ENCODE results near the gene OR51B4. TPM values are rescaled to one million over a fixed set of nuclear protein-coding genes. Genes with fewer than 3 reads are reported as not detected.

The OR51B4 gene
- total and polyA plus RNA-seq, 2 of the 13 experiments (the other 11 are each of a cell fraction or from before 2014, with no cell fraction given): 0.11 to 0.33 TPM

- no TSS peak for BruUV-seq (replicated peaks)
- Histone ChIP-seq H3K4me1 (ENCODE audit: insufficient read depth, low read length) (no peaks in the 10 kb centered on the region), H4K20me1 (ENCODE audit: insufficient read depth, low read length) (no peaks in the 10 kb centered on the region), H3K4me3 (replicated peaks in 1 of 3; ENCODE audit: insufficient read depth in 1 of 3, low read depth in 2 of 3, low read length in 3 of 3) (no peak overlapping the region), H2AFZ (ENCODE audit: low read length) (no peak overlapping the region), H3K9me3 (ENCODE audit: low read length) (no peaks in the 10 kb centered on the region), H3K27me3 (ENCODE audit: control insufficient read depth in 1 of 2, insufficient read depth in 2 of 2, low read length in 2 of 2) (no peaks in the 10 kb centered on the region), H3K79me2 (ENCODE audit: insufficient read depth, low read length) (no peaks in the 10 kb centered on the region), H3K4me2 (ENCODE audit: low read depth, low read length) (no peak overlapping the region), H3K9ac (ENCODE audit: insufficient read depth, low read depth, low read length) (no peak overlapping the region), H3K27ac (ENCODE audit: extremely low read length, insufficient read depth, low read length) (no peak overlapping the region), H3K36me3 (replicated peaks in 1 of 2; ENCODE audit: control insufficient read depth in 1 of 2, insufficient read depth in 2 of 2, low read length in 2 of 2) (no peaks in the 10 kb centered on the region)
- ChIA-PET CTCF (ENCODE audit: low intra/inter-chr PET ratio, low total read pairs) (no interaction called here), POLR2A (no interaction called here)
- FAIRE-seq (no peak), DNase-seq (ENCODE audit: low spot score) (no peak), ATAC-seq (no peak)
- TF ChIP-seq EED (CRISPR knock-in tag; IDR thresholded peaks at IDR 0.05) (no peak), AKNA (CRISPR knock-in tag; IDR thresholded peaks at IDR 0.05; ENCODE audit: borderline replicate concordance) (no peak), BHLHE40 (IDR thresholded peaks at IDR 0.05; ENCODE audit: low read length) (no peak), ZNF883 (CRISPR knock-in tag; IDR thresholded peaks at IDR 0.05; ENCODE audit: not compliant biosample characterization) (no peak), CREM (IDR thresholded peaks at IDR 0.05) (no peak), CREM (CRISPR knock-in tag; IDR thresholded peaks at IDR 0.05) (no peak), GPN1 (CRISPR knock-in tag; IDR thresholded peaks at IDR 0.05; ENCODE audit: borderline replicate concordance) (no peak), TOE1 (CRISPR knock-in tag; IDR thresholded peaks at IDR 0.05) (no peak)
- TF ChIP-seq, protein P1, sequence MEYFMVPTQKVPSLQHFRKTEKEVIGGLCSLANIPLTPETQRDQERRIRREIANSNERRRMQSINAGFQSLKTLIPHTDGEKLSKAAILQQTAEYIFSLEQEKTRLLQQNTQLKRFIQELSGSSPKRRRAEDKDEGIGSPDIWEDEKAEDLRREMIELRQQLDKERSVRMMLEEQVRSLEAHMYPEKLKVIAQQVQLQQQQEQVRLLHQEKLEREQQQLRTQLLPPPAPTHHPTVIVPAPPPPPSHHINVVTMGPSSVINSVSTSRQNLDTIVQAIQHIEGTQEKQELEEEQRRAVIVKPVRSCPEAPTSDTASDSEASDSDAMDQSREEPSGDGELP (IDR thresholded peaks at IDR 0.05; ENCODE audit: borderline replicate concordance, low read depth): no peak
- TF ChIP-seq, protein P2, sequence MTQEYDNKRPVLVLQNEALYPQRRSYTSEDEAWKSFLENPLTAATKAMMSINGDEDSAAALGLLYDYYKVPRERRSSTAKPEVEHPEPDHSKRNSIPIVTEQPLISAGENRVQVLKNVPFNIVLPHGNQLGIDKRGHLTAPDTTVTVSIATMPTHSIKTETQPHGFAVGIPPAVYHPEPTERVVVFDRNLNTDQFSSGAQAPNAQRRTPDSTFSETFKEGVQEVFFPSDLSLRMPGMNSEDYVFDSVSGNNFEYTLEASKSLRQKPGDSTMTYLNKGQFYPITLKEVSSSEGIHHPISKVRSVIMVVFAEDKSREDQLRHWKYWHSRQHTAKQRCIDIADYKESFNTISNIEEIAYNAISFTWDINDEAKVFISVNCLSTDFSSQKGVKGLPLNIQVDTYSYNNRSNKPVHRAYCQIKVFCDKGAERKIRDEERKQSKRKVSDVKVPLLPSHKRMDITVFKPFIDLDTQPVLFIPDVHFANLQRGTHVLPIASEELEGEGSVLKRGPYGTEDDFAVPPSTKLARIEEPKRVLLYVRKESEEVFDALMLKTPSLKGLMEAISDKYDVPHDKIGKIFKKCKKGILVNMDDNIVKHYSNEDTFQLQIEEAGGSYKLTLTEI (CRISPR knock-in tag; conservative IDR thresholded peaks at IDR 0.05): no peak
- 21% methylated on average over 4 of the region's 4 CpGs for WGBS (ENCODE audit: low lambda C conversion rate)
- intact Hi-C loops (cut with micrococcal nuclease; ENCODE audit: unreplicated experiment) (no loop called here), in situ Hi-C loops (cut with HindIII; ENCODE audit: extremely low pct_ligation_motif_present, low pct_unique_long_range_greater_than_20kb) (no loop called here)
Measured at GRCh38 chr11:5279471-5280090, 22.2 kb downstream of the OR51B4 start.

Data from HepG2 (cell line).